SH-SY5Y (cell line): Measurements from ENCODE around the gene AFF3.

Experiments used
- GATA2 ChIP-seq: IDR thresholded peaks from 2 replicates; pipeline ENCODE4 v1.6.1; 2011; ENCODE audit warnings: mild to moderate bottlenecking, low read depth, low read length
- GATA3 ChIP-seq: IDR thresholded peaks from 2 replicates; pipeline ENCODE4 v1.6.1; 2011; ENCODE audit warnings: low read depth, mild to moderate bottlenecking, low read length, moderate library complexity

DNA sequence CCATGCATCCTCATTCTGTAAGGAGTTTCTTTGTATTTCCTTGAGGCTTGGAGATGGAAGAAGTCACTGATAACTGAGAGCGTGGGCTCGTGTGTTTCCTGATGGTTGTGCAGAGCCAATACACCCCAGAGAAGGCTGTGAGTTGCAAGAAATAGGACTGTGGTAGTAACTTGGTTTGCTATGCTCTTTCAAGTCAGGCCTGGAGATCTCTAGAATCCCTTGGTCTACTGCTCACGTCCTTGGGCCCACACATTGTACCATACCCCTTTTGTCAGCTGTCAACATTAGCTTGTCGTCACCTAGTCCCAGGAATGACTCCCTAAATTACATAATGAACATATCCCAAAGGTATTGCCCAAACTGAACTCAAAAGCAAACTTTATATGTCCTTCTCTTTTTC lies 414.2 kb downstream of the AFF3 start:
- TF ChIP-seq GATA3 (no peak), GATA2 (no peak)
